GM10248 (cell line): Measurements from ENCODE around the gene ZSWIM5.

Experiments
- CTCF ChIA-PET: fragments of 300-600 bp; sonication (Branson Sonifier 250); formaldehyde crosslinking; extraction: SDS; loops from one replicate; lab custom pipeline; 2021; ENCODE audit warnings: antibody characterized with exemption; lab: Yijun Ruan, JAX
- POLR2A ChIA-PET: fragments of 350-650 bp; sonication (Branson Sonifier 250); formaldehyde crosslinking; extraction: SDS; loops from one replicate; lab custom pipeline; 2020; ENCODE audit warnings: antibody characterized with exemption; lab: Yijun Ruan, JAX
- DNase-seq: peaks from one replicate; pipeline ENCODE4 v3.0.0; 2012; ENCODE audit errors: extremely low spot score
- TF ChIP-seq, protein P1 (sequence below): IDR thresholded peaks from 2 replicates; pipeline ENCODE4 v1.5.1; 2012; ENCODE audit warnings: mild to moderate bottlenecking, low read depth; ENCODE audit errors: extremely low read depth, missing control alignments, control extremely low read depth

The ZSWIM5 gene

DNA sequence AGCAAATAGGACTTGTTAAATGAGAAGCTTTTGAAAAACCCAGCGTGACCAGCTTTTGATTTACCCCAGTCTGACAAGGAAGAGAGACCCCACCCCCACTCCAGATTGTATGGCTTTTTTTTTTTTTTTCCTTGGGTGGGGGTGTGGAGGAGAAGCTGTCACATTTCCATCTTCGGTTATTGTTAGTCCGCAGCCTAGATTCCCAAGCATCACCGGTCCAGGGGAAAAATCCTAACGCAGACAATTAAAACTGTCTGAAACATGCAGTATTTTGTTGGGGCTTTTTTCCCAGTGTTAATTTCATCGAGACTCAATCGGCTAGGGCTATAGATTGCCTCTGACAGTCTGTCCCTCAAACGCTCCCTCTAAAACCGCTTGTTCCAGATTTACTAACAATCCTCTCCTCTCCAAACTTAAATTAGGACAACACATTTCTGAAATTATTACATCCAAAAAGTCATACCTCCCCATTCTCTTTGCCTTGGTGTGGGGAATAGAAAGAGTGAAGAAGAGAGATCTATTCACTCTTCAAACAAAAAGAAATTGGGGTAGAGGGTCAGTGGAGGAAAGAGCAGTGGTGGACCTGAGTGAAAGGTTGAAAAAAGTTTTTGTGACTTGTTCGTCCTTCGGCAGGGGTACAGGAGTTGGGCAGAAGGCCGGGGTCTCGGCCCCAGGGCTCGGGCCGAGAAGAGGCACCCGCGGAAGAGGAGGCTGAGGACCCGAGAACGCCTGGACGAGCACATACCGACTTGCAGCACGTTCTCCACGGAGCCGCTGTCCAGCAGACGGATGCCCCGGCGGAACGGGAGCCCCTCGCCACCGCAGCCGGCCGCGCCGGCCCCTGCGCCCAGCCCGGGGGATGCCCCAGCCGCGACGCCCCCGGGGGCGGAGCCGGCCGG, 1.1 kb downstream of the ZSWIM5 start:
- TF ChIP-seq, protein P1, sequence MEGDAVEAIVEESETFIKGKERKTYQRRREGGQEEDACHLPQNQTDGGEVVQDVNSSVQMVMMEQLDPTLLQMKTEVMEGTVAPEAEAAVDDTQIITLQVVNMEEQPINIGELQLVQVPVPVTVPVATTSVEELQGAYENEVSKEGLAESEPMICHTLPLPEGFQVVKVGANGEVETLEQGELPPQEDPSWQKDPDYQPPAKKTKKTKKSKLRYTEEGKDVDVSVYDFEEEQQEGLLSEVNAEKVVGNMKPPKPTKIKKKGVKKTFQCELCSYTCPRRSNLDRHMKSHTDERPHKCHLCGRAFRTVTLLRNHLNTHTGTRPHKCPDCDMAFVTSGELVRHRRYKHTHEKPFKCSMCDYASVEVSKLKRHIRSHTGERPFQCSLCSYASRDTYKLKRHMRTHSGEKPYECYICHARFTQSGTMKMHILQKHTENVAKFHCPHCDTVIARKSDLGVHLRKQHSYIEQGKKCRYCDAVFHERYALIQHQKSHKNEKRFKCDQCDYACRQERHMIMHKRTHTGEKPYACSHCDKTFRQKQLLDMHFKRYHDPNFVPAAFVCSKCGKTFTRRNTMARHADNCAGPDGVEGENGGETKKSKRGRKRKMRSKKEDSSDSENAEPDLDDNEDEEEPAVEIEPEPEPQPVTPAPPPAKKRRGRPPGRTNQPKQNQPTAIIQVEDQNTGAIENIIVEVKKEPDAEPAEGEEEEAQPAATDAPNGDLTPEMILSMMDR = no peak

DNA sequence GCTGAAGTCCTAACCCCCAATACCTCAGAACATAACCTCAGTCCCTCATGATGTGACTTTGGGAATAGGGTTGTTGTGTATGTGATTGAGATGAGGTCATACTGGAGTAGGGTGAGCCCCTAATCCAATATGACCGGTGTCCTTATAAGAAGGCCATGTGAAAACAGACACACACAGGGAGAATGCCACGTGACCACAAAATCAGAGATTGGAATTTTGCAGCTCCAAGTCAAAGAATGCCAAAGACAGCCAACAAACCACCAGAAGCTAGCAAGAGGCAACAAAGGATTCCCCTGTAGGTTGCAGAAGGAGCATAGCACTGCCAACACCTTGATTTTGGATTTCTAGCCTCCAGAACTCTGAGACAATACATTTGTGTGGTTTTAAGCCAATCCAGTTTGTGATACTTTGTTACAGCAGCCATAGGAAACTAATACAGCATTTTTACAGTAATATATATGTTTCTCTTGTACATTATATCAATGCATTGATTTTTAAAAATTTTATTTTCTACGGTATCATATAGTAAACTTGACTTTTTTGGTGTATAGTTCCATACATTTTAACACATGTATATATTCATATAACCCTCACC, 5.4 kb downstream of the ZSWIM5 start:
- POLR2A ChIA-PET = no interaction called here
- DNase-seq = no peak
- TF ChIP-seq, protein P1 = no peak
- CTCF ChIA-PET = interaction anchor here (1.4 kb wide), 1 partner anchor 10 kb away, joined by 5 read pairs; no protein-coding TSS in a partner anchor

More for the DNA sequence above, 1.1 kb downstream of the ZSWIM5 start:
- ChIA-PET POLR2A (no interaction called here), CTCF (no interaction called here)
- no peak for DNase-seq

DNA sequence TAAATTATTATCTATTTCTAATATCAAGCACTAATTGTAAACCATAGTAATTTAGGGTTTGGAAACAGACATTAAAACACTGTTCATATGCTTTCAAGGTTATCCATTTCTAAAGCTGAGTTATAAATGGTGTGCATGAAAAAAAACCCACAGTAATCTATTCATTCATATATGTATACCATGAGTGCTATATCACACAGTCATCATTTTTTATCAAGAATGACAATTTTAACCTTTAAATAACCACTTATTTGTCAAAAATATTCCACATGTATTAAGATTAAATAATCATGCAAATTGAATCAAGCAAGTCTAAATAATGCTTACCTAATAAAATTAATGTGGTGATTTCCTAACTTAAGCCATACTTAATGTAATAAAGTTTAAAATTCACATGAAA, 6.0 kb downstream of the ZSWIM5 start:
- CTCF ChIA-PET = interaction anchor here (1.4 kb wide), 1 partner anchor 9 kb away, joined by 5 read pairs; no protein-coding TSS in a partner anchor
- no peak for DNase-seq
- TF ChIP-seq, protein P1 = no peak
- POLR2A ChIA-PET = no interaction called here

DNA sequence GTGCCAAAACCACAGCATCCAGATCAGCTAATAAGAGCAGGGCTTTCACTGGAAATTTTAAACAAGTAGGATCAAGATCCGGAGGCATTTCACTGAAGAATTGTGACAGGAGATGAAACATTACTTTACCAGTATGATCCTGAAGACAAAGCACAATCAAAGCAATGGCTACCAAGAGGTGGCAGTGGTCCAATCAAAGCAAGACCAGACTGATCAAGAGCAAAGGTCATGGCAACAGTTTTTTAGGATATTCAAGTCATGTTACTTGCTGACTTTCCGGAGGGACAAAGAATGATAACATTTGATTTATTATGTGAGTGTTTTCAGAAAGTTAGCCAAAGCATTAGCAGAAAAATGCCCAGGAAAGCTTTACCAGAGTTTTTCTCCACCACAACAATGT, 8.2 kb downstream of the ZSWIM5 start:
- ChIA-PET POLR2A (no interaction called here), CTCF (no interaction called here)
- TF ChIP-seq, protein P1 = no peak
- no peak for DNase-seq

DNA sequence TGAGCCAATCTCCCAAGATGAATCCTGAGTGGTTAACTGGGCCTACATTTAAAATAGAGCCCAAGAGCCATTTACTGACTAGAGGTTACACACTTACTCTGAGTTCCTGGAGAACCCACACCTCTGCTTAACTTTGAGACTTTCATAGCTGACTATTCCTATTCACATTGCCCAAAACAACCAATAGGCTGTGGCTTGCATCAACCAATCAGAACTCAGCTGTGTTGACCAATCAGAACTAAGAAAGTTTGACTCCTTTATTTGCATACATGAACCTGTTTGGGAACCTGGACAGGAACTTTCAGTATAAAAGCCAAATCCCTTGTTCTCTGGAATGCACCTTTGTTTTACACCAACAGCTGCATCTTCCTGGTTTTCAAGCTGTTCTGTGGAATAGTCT, 9.5 kb downstream of the ZSWIM5 start:
- ChIA-PET CTCF (no interaction called here), POLR2A (no interaction called here)
- no peak for DNase-seq
- TF ChIP-seq, protein P1 = no peak

DNA sequence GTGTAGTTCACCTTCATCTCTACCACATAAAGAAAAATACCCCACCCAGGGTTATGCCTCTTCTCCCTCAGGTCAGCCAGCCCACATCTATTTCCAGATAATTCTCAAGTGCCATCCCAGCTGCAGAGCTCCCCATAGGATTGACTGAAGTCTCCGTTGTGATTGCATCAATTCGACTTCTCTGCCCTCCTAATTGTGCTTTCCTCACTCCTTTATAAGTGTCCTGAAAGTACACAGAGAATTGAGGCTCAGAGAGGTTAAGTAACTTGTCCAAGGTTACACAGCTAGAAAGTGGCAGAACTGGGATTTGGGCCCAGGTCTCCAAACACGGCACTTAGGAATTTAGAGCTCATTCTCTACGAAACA, 15.0 kb downstream of the ZSWIM5 start:
- ChIA-PET POLR2A (interaction anchor here (0.6 kb wide), 1 partner anchor 19 kb away, joined by 7 read pairs; no protein-coding TSS in a partner anchor), CTCF (interaction anchor here (1.4 kb wide), 1 partner anchor 10 kb away, joined by 5 read pairs; no protein-coding TSS in a partner anchor)
- no peak for DNase-seq
- TF ChIP-seq, protein P1 = no peak
